HG02588 (cell line): Measurements from ENCODE around the gene PAM16.

Source experiments
- ATAC-seq: cut with Tn5 transposase; IDR thresholded peaks from one replicate; pipeline ENCODE4 v1.9.1; 2021; ENCODE audit warnings: mild to moderate bottlenecking, moderate library complexity; ENCODE audit not compliant: unreplicated experiment

The PAM16 gene

GRCh38 chr16:4384509-4384942 is 33.4 kb upstream of the PAM16 start:
- no peak for ATAC-seq

DNA sequence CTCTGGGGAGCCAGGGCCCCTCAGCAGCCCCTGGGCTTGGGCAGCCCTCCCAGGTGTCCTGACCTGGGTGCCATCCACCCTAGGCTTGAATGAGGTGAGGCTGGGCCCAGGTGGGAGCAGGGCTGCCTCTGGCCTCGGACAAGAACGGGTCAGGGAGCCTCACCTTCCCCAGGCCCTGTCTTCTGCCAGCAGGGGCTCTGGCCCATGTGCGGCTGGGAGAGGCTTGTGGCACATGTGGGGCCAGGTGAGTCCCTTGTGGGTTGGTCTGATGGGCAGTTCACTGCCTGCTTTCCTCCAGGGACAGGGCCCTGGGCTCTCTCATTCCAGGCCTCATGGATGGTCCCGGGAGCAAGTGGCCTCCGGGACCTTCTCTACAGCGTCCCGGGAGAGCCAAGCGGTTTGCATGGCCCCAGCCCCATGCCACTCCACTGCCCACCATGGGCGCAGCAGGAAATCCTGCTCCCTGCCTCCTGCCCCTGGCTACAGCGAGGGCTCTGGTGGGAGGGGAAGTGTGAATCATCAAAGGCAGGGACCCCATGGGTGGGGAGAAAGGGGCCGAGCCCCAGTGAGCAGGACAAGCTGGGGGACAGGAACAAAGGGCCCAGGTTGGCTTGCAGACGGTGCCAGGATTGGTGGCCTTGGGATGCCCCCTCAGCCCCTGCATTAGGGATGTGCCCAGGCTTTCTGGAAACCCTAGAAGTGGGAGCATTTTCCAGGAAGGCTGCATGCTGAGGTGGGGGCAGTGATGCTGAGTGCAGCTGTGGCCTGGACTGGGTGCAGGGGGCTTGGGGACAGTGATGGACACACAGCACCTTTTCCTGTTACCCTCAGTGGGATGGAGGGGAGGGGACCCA is 32.7 kb upstream of the PAM16 start:
- no peak for ATAC-seq

DNA sequence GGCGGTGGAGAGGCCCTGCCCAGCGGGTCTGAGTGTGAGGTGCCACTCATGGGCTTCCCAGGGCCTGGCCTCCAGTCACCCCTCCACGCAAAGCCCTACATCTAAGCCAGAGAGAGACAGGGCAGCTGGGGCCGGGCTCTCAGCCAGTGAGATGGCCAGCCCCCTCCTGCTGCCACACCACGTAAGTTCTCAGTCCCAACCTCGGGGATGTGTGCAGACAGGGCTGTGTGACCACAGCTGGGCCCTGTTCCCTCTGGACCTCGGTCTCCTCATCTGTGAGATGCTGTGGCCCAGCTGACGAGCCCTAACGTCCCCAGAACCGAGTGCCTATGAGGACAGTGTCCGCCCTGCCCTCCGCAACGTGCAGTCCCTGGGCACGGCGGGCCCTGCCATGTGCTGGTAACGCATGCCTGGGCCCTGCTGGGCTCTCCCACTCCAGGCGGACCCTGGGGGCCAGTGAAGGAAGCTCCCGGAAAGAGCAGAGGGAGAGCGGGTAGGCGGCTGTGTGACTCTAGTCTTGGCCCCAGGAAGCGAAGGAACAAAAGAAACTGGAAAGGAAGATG is 31.8 kb upstream of the PAM16 start:
- no peak for ATAC-seq

DNA sequence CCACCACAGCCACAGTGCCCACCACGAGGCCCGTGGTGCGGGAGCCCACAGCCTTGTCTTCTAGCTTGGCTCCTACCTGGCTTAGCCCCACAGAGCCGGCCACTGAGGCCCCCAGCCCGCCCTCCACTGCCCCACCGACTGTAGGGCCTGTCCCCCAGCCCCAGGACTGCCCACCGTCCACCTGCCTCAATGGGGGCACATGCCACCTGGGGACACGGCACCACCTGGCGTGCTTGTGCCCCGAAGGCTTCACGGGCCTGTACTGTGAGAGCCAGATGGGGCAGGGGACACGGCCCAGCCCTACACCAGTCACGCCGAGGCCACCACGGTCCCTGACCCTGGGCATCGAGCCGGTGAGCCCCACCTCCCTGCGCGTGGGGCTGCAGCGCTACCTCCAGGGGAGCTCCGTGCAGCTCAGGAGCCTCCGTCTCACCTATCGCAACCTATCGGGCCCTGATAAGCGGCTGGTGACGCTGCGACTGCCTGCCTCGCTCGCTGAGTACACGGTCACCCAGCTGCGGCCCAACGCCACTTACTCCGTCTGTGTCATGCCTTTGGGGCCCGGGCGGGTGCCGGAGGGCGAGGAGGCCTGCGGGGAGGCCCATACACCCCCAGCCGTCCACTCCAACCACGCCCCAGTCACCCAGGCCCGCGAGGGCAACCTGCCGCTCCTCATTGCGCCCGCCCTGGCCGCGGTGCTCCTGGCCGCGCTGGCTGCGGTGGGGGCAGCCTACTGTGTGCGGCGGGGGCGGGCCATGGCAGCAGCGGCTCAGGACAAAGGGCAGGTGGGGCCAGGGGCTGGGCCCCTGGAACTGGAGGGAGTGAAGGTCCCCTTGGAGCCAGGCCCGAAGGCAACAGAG is 31.0 kb upstream of the PAM16 start:
- ATAC-seq, result no peak

GRCh38 chr16:4381072-4381934 is 30.2 kb upstream of the PAM16 start:
- ATAC-seq, result no peak

DNA sequence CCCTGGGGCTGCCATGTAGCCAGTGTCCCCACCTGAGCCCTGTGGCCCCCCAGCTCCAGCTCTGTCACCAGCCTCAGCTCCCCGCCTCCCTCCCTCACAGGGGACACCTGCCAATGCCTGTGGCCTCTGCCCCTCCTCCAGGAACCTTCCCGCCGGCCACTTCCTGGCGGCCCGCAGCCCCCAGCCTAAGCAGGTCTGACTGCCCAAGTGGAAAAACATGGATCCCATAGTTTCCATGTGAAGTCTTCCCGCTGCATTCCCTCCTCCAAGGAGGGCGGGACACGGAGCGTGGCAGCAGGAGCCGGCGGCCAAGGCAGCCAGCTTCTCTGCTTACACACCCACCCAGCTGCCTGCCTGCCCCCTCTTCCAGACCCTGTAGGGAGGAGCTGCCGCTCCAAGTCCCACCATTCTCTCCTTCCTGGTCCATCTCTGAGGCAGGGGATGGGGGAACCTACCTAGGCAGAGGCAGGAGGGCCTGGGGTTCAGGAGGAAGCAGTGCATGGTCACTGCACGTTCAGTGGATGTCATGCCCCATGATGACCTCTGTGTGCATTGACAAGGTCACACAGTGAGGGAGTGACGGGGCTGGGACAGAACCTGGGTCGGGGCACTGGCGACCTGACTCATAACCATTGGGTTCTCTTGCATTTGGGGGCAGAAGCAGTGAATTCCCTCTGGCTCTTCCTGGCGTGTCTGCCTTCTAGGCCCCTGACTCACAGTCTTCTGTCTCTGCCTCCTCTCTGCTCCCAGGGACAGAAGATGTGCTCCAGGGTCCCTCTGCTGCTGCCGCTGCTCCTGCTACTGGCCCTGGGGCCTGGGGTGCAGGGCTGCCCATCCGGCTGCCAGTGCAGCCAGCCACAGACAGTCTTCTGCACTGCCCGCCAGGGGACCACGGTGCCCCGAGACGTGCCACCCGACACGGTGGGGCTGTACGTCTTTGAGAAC is 29.3 kb upstream of the PAM16 start:
- ATAC-seq, result no peak

- ATAC-seq, result no peak
Observed at GRCh38 chr16:4378999-4379690, 28.0 kb upstream of the PAM16 start.

DNA sequence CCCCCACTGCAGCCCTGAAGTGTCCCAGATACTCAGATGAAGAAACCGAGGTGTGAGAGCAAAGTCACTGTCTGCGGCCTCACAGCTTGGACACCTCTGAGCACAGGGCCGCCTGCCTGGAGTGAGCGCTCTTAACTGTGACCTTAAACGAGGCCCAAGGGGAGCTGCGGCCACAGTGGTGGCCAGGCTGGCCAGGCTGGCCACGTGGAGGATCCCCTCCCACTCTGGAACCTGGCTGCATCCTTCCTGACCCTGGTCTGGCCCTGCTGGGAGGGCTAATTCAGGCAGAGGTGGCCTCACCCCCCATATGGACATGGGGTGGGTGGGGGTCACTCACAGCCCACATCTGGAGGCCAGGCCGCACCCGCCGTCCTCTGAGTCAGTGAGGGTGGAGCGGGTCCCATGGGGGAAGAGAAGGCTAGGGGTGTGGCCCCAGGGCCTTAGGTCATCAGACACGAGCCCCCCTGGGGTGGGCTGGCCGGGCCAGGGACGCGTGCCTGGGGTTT is 27.1 kb upstream of the PAM16 start:
- no peak for ATAC-seq

DNA sequence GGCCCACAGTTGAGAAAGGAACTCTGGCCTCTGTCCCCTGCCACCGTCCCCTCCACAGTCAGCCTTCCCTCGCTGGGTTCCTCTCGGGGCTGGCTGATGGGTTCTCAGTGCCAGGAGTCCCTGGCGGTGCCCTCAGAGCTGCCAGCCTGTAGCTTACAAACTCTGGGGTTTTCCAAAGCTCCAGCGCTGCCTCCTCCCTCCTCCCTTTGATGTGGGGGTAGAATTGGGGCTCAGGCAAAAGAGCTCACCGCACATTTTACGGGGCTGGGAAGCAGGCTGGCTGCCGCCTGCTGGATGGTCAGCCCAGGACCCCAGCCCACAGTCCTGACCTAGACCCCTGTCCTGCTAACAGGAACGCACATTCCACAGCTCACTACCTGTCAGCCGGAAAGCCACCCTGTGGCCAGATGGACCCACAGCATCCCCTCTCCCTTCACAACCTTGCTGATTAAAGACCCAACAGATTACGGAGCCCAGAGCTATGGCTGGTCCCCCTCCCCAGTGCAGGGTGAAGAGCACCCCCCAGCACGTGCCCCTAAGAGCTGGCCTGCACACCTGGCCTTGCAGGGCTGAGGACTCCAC is 26.5 kb upstream of the PAM16 start:
- no peak for ATAC-seq

GRCh38 chr16:4376893-4377572 is 25.9 kb upstream of the PAM16 start:
- ATAC-seq, result no peak

DNA sequence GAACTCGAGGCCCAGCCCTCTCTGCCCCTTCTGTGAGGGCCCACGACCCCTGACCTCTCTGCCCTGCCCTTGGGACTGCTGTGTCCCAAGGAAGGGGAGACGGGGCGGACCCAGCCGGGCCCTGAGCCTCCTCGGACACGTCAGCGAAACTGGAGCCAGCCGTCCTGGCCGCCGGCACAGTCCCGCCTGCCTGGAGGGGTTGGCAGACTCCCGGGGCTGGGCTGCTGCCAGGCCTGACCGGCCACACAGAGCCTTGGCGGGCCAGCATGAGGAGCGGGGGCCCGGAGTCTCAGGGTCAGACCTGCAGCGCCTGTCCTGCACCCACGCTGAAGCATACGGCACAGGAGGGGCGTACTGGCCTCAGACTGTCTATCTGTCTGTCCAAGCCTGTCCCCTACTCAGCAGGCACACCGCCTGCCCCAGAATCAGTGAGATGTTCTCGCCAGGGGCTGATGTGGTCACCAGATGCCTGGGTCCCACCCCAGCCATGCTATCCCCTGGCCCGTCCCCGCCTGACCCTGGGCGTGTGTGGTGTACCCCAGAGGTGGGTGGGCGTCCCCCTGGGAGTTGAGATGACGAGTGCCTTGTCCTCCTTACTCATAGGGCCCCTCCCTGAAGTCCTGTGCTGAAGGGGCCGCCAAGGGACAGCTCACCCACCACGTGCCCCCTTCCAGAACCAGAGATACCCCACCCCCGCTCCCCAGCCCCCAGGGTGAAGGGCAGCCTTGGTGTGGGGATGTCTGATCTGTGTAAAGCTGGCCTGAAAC is 25.2 kb upstream of the PAM16 start:
- ATAC-seq, result no peak

- no peak for ATAC-seq
Observed at GRCh38 chr16:4375717-4376116, 24.6 kb upstream of the PAM16 start.

DNA sequence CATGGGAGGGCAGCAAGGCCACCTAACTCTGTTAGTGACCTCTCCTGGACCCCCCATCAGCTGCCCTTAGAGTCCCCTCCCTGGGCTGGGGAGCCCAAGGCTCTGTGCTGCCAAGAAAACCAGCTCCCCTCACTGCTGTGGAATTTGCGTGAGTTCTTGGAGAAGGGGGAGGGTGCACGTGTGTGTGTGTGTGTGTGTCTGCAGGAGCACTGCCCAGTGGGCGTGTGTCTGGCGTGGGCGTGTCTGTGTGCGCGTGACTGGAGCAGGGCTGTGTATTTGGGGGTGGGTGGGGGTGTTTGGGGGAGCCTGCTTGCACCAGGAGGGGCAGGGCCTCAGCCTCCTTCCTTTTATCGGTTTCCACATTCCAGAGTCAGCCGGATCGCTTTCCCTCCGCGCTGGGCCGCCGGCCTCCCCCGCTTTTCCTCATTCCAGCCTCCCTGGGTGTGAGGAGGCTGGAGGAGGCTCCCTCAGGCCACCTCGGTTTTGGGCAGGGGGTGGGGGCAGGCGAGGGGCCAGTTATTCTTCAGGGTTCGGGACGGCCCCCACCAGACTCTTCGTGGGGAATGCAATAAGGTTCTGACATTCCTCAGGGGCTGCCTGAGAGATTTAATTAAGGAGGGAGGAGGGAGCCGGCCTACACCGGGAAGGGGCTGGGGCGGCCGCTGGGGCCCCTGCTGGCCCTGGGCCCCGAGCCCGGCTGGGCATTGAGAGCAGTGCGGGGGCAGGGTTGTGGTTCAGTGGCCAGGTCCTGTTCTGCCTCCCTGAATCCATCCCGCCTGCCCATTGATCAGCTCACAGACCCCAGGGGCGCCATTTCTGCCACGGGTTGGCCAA is 23.0 kb upstream of the PAM16 start:
- no peak for ATAC-seq

DNA sequence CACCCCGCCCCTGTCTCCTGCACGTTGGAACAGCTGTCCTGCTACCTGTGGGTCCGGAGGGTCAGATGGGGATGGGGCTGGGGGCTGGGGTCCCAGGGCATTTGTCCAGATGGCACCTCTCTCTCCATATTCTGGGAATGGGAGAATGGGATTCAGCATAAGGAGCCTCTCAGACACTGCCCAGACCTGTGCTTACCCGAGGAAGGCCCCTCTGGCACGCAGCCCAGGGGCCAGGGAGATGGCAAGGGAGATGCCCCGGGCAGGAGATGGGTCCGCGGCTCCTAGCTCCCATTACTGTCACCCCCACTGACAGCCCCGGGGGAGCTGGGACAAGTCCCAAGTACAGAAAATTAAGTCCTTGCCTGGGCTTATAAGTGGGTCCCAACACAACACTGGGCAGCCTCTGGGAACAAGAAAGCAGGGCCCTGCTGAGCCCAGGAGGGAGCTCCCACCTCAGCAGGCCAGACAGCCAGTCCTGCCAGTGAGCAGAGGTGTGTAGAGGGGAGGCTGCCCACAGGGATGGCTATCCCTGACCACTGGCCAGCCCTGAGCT is 22.3 kb upstream of the PAM16 start:
- ATAC-seq, result no peak

DNA sequence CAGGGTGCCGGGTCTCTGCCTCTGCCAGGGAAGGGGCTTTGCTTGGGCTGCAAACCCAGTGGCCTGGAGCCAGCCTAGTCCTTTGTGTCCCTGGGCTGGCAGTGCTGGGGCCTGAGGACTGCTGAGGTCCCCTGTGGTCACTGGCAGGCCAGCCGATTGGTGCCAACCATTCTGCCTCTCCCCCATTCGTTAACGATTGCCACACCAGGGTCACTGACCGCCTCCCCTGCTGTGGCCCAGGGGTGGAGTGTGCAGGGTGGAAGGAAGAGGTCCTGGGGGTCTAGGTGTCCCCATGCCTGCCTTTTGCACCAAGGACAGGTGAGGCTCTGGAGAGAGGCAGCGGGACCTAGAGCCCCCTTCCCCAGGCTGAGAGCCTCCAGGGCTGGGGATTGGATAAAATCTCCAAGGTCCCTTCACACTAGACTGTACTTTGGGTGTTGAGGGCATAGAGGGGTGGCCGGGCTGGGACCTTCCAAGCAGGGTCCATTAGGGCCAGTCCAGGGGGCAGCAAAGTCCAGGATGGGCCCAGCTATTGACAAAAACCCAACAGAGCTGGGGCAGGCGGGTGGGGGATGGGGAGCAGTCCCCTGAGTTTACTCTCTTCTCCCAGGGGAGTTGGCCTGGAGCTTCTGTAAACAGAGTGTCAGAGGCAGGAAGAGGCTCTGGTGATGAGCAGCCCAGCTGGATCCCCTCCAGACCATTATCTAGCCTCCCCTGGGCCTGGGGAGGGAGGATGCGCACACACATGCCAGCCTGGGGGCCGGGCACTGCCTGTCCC is 21.6 kb upstream of the PAM16 start:
- no peak for ATAC-seq
